ENCODE data around the gene ITGB4.

- TF ChIP-seq POLR2AphosphoS5 (IDR thresholded peaks at IDR 0.05) (no peak), CTCF (IDR thresholded peaks at IDR 0.05) (no peak), POLR2A (IDR thresholded peaks at IDR 0.05) (no peak)
Measured at GRCh38 chr17:75698659-75699058, 22.6 kb upstream of the ITGB4 start.

All from upper lobe of left lung (tissue), 4 donors.